WTC11 (cell line): ENCODE results near the gene PCSK2.

ENCODE experiments used
- CTCF ChIP-seq: fragments of 200-600 bp; IDR thresholded peaks from 2 replicates; pipeline ENCODE4 v1.8.0; 2022; ENCODE audit warnings: antibody characterized with exemption
- IRF2 ChIP-seq: sonication (generic); formaldehyde crosslinking; IDR thresholded peaks from 2 replicates; pipeline ENCODE4 v1.8.0; 2022; ENCODE audit warnings: low read depth, missing genetic modification reagents, borderline replicate concordance
- ZNF121 ChIP-seq: sonication (generic); formaldehyde crosslinking; IDR thresholded peaks from 2 replicates; pipeline ENCODE4 v1.8.0; 2023; ENCODE audit warnings: missing genetic modification reagents
- ZNF263 ChIP-seq: sonication (generic); formaldehyde crosslinking; IDR thresholded peaks from 2 replicates; pipeline ENCODE4 v1.8.1; 2022; ENCODE audit warnings: low read depth, mild to moderate bottlenecking, moderate library complexity, missing genetic modification reagents

- TF ChIP-seq CTCF: no peak
- TF ChIP-seq IRF2 (CRISPR knock-in tag): no peak
- TF ChIP-seq ZNF263 (CRISPR knock-in tag): no peak
- TF ChIP-seq ZNF121 (CRISPR knock-in tag): no peak
These were observed 271.2 kb downstream of the PCSK2 start for GRCh38 chr20:17497821-17498580.
